ENCODE data around the gene SOCS1.

The SOCS1 gene

DNA sequence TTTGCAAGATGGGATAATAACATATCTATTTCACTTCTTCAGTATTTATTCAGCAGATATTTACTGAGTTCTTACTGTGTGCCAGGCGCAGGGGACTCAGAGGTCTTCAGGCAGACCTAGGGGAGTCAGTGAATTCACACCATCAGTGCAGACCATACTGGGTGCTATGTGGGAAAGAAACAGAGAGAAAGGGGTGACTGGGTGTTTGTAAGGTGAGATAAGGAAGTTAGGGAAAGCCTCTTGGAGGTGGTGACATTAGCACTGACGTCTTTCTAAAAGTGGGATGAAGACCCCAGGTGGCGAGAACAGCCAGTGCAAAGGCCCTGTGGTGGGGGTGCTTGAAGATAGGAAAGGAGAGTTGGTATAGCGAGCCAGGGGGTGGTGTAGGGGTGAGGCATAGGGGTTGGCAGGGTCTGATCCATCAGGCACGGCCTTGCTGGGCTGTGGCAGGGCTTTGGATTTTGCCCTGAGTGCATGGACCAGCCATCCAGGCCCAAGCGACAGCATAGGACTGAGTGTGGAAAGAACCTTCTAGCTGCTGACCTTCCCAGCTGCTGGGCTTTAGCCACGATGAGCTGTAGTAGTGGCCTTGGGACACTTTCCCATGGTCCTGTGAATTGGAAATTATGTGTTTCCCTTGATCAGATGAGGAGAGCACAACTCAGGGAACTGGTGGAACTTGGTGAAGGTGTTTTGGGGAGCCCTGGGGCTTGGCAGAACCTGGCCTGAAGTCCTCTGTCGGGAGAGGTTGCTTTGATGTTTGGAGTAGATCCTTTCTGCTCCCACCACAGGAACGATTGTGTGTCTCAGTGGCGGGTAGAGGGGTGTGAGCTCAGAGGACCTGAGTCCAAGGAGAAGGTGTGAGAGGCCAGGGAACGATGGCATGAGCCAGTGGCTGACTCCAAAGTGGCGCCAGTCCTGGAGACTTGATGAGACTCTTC is 3.9 kb upstream of the SOCS1 start:
- no peak for DNase-seq

DNA sequence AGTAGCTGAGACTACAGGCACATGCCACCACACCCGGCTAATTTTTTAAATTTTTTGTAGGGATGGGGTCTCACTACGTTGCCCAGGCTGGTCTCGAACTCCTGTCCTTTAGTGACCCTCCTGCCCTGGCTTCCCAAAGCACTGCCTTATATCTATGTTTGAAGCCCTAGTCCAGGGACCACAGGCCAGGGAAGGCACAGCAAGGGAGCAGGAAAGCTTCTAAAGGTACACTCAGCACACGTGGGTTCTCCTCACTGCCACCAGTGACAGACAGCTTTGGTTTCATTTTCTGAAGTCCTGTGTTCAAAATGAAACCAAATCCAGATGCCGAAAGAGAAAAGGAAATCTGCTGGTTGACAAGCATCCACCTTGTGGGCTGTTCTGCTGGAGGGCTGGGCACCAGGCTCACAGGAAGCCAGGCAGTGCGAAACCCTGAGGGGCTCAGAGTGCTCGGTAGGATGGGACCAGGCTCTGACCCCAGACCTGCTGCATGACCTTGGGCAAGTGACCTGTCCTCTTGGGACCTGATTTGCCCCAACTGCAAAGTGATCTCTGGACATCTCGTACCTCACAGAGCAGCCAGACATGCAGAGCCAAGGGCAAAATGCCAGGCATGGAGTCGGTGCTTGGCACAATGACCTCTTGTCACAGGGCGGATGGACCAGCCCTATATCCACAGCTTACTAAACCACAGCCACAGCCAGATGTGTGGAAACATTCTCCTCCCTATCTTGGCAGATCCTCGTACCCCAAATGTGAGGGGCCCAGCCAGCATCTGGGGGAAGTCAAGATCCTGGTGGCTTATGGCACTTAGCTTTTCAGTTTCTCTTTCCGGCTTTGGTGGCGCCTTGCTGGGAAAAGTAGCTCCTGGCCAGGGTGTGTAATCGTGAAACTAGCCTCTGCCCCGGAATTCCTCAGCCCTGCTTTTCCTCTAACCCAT is 2.8 kb upstream of the SOCS1 start:
- DNase-seq: no peak

DNA sequence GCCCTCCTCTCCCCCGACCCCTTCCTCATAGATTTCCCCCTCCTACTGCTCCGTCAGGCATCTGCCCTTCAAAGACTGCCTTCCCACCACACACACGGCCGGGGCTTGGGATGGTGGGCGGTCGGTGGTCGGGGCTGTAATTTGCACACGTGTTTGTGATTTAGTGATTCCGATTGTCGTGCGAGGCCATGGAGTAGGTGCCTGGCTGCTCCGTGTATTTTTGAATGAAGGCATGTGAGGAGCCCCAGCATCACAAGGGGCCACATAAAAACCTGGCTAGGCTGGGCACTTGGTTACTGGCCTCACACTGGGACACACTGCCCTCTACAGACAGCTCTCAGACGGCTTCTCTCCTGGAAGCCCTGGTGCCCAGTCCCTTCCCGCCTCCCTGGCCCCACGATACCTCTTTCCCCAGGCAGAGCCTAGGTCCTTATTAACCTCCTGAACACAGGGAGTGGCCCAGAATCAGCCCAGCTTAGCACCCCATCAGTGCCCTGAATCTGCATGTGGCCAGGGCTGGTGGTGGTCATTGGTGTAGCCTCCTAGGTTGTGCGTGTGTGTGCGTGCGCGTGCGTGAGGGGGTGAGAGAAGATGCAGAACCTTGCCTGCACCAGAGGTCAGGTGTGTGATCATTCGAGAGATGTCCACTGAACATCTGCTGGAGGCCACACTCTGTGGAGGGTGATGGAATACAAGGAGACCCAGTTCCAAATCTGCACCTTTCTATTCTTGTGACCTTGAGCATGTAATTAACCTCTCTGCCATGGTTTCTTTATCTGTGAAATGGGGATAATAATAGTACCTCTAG is 1.3 kb upstream of the SOCS1 start:
- DNase-seq: peak in 1 of 2 experiments; percentile 35

DNA sequence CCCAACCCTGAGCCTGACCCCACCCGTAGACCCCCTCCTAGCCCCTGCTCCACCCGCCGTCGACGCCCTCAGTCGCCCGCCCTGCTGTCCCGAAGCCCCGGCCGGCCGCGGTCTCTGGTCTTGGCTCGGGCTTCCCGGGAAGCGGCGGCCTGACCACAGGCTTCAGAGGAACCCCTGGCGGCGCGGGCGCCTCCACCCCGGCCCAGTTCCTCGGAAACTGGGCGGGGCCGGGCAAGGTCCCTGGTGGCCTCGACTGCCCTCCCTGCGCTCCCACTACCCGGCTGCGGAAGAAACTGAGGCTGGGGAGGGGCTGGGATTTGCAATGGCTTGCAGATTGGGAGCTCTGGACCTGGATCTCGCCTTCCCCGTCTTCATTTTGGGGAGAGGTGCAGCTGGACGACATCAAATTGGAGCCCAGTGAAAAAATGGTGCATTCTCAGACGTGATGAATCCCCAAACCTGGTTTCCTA is 692 bp upstream of the SOCS1 start:
- no peak for DNase-seq

DNA sequence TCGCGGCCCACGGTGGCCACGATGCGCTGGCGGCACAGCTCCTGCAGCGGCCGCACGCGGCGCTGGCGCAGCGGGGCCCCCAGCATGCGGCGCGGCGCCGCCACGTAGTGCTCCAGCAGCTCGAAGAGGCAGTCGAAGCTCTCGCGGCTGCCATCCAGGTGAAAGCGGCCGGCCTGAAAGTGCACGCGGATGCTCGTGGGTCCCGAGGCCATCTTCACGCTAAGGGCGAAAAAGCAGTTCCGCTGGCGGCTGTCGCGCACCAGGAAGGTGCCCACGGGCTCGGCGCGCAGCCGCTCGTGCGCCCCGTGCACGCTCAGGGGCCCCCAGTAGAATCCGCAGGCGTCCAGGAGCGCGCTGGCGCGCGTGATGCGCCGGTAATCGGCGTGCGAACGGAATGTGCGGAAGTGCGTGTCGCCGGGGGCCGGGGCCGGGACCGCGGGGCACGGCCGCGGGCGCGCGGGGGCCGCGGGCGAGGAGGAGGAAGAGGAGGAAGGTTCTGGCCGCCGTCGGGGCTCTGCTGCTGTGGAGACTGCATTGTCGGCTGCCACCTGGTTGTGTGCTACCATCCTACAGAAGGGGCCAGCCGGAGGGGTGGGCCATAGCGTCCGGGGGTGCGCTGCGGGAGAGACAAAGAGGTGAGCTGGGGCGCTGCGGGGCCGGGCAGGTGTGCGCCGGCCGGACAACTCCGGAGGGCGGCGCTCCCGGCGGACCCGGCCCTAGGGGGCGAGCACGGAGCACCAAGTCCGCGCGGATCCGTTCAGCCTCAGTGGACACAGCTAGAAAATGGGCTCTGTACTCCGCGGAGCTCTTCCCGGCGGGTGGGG is 879 bp downstream of the SOCS1 start:
- DNase-seq: no peak

DNA sequence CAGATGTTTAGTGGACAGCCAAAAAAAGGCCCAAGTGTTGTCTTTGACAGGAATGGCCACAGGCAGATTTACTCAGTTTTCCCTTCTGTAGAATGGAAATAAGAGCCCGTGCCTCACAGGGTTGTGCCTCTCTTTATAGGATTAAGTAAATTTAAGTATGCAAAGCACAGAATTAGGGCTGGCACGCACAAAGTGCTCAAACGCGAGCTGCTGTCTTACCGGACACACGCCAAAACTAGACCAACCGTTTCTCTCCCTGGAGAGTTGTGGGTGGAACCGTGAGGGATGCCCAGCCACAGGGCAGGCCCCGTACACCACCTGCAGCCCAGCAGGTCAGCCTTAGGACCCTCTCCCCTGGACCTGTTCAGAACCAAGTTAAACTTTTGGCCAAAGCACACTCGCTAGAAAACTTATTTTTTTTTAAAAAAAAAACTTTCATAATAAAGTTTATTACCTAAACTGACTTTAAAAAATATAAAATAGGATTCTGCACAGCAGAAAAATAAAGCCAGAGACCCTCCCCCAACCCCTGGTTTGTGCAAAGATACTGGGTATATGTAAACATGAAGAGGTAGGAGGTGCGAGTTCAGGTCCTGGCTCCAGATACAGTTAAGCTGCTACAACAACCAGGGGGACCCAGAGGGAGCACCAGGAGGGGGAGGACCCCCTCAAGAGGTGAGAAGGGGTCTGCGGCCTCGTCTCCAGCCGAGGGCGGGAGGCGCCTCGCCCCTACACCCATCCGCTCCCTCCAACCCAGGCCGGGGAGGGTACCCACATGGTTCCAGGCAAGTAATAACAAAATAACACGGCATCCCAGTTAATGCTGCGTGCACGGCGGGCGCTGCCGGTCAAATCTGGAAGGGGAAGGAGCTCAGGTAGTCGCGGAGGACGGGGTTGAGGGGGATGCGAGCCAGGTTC is 1.8 kb downstream of the SOCS1 start:
- DNase-seq: no peak

DNA sequence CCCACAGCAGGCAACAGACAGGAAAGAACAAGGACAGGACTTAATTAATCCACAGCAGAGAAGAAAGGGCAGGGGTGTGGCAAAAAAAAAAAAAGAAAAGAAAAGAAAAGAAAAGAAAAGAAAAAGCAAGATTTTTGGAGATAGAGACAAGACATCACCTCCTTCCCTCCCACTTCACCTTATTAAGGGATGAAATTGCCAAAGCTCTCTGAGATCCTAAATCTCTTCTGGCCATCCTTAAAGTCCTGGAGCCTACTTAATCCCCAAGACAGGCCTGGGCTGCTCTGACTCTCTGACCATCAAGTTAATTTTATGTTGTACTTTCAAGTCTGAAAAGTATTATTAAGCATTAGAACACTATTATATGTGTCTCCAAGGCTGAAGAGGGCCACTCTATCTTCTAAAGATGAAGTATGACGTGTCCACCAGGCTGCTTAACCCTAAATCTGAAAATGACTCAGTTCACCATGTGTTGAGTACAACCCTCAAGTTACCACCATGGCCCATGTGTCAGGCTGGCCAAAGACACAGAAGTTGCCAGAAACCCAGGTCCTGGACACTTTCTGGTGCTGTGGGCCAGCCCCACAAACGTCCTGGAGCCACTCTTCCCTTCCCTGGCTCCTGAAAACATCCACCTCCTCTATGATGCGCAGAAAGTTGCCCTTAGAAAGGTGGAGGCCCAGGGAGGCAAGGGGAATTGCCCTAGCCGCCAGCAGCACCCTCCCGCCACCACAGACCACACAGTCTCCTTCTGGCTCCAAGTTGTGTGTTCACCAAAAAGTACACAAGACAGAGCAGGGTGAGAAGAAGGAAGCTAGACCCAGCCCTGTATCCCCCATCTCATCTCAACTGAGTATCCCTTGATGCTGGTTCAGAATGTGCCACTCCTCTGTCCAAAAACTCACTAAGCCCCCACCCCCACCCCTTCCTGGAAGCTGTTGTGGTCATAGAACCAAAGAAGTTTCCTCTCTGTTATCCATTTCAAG is 2.7 kb downstream of the SOCS1 start:
- no peak for DNase-seq

DNA sequence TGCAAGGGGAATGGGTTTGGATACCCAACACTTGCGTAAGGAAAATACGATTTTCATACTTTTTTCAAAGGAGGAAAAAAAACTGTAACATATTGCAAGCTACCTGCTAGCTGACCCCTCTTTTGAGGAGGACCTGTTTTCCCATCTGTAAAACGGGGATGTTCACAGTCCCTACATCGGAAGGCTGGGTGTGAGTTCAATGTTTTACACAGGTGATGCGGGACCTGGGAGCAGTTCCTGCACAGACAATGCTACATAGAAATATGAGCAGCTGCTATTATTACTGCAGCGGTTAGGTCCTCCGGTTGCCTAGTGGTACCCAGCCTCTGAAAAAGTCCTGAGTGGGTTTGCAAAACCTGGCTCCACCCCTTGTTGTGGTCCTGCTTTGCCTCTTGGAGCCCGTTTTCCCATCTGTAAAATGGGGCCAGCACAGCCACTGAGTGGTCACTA is 3.5 kb downstream of the SOCS1 start:
- DNase-seq: no peak

DNA sequence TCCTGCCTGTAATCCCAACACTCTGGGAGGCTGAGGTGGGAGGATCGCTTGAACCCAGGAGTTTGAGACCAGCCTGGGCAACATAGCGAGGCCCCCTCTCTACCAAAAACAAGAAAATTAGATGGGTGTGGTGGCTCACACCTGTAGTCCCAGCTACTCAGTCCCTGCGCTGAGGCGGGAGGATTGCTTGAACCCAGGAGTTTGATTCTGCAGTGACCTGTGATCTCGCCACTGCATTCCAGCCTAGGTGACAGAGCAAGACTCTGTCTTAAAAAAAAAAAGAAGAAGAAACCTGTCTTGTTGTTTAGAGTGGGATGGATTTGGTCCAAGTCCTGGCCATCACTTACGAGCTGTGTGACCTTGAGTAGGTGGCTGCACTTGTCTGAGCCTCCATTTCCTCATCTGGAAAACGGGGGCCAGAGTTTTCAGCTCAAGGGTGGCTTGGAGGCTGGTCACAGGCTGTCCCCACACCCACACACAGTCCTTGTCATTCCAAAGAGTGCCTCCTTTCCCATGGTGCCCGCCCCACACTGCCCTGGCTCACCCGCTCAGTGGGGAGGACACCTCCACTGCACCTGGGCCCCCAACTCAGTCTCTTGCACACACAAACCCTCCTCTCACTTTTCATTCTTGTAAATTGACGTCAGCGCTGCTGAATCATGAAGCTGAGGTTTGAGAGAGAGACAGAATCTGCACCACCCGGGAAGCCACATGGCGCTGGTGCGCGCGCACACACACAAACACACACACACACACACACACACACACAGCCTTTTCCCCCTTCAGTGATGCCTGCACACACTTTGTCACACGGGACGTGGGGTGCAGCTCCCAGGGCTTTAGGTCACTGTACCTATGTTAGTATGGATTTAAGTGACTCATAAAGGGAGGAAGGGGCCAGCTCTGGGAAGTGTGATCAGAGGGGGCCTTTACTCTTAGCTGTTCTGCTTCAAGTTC is 4.2 kb downstream of the SOCS1 start:
- no peak for DNase-seq

DNA sequence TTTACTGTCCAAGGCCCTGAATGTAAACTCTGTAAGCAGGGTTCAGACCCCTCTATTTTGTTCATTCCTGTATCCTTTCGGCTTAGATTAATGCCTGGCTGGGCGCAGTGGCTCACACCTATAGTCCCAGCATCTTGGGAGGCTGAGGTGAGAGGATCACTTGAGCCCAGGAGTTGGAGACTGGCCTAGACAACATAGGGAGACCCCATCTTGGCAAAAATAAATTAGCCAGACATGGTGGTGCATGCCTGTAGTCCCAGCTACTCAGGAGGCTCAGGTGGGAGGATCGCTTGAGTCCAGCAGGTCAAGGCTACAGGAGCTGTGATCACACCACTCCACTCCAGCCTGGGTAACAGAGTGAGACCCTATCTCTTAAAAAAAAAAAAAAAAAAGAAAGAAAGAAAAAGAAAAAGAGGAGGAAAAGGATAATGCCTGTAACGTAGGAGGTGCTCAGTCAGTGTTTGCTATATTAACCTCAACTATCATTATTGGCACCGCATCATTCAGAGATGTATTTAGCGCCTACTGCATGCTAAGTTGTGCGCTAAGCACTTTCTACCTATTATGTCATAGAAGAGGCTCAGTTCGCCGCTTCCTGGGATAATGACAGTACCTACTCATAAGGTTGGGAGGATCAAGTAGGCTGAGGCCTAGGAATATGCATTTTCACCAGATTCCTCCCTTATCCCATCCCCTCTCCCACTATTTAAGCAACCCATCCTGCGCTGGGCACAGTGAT is 5.0 kb downstream of the SOCS1 start:
- DNase-seq: no peak

DNA sequence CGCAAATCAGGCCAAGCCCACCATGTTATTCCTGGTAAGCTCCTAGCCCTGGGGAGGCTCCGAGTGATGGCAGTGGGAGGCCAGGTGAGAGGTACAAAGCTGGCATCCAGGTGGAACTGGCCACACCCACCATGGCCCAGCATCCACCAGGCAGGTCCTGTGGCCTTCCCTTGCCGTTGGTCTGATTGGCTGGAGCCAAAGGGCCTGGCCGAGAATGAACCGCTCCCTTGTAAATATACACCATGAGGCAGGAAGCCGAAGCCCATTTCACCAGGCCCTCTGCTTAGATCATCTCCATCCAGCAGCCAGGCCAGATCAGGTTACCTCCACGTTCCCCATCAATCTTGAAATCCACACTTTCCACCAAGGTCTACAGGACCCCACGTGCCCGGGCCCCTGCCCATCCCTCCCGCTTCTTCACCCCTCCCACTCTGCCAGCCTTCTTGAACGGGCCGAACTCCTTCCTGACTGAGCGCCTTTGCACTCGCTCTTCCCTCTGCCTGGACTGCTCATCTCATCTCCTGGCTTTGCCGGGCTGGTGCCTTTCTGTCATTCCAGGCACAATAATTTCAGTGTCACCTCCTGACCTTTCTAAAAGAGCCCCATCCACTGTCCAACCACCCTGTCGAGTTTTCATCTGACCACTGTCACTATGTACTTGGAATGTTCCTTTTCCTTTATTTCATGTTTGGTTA is 5.8 kb downstream of the SOCS1 start:
- DNase-seq: no peak

DNA sequence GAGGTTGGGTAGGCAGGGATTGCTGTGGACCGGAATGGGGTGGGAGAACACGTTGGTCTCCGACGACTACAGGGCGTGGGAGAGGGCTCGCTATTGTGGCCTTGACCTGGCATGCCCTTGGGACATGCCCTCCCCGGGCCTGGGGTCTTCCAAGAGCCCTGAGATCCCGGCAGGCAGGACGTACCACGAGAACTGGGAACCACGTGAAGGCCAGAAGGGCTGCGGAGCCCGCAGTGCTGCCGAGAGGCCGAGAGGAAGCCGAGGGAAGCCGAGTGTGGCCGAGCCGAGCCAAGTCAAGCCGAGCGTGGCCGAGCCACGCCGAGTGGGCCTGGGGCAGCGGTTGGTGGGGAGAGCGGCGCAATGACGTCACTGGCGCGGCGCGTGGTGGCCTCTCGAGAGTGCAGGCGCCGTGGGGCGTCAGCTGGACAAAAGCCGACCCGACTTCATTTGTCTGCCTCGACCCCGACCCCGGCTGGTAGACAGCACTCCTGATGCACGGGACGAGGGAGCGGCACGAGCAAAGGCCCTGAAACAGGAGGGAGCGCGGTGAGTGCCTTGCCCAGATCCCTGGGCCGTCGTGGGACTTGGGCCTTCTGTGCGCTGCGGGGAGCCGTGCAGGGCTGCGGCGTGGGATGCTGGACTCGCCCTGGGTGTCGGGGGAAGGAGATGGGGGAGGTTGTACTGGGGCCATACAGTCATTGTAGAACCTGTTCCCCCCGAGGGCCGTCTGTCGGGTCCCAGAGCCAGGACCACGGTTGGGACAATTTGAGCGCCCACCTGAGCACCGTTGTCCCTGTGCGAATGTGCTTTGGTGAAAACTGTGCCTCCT is 6.6 kb downstream of the SOCS1 start:
- no peak for DNase-seq

DNA sequence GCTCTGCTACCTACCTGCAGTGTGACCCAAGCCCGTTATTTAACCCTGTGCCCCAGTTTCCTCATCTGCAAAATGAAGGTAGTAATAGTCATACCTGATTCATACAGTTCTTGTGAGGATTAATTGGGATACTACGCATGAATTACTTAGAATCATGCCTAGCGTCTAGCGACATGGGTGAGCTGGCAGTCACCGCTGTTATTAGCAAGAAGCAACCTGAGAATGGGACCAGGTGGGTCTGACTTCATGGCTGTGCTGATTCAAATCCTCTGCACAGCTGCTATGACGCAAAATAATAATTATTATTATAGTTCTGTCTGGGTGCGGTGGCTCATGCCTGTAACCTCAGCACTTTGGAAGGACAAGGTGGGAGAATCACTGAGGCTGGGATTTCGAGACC is 7.9 kb downstream of the SOCS1 start:
- DNase-seq: no peak

DNA sequence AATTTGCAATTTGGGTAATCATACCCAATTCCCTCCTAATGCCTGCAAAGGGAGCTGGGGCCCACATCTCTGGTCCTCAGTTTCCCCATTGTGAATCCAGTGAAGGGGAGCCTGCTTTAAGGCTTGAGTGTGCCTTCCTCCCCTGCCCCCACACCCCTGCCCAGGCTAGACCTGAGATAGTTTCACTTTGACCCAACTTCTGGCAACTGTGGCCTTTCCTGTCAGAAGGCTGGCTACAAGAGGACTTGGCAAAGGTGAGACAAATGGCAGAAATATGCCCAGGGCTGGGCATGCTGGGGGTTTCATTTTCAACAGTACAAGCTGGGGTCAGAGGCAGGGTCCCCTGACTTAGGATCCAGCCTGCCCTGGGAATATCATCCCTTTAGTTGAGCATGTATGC is 10.0 kb downstream of the SOCS1 start:
- no peak for DNase-seq

DNA sequence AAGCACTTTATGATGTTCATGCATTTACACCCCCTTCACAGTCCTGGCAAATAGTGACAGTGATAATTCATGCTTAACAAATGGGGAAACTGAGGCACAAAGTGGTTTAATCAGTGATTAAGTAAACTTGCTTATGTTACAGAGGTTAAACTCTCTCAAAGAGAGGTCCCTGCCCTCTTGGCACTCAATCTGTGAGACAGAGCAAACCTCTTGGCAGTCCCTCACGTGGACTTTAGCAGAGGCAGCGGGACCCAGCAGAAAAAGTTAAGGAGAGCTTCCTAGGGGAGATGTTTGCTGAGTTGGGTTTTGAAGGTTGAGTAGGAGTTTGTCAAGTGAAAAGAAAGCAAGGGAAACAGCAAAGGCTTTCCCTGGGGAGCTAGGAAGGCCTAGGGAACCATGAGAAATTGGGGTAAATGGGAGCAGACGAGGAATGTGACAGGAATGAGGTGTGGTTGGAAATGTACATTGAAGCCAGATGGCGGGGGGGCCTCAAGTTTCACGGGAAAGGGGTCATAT is 10.7 kb downstream of the SOCS1 start:
- DNase-seq: no peak

Data from cerebellar nuclear complex (tissue), 1 donor.